H1 (cell line): ENCODE measurements around the gene ZNF385D. TPM values are rescaled to one million over a fixed set of nuclear protein-coding genes. Genes with fewer than 3 reads are reported as not detected.

Source experiments
- BACH1 ChIP-seq: IDR thresholded peaks from 2 replicates; pipeline ENCODE4 v1.6.1; 2012; ENCODE audit warnings: low read length, improper control_type of control experiment
- EGR1 ChIP-seq: IDR thresholded peaks from 2 replicates; pipeline ENCODE4 v1.6.1; 2011; ENCODE audit warnings: low read depth, low read length, borderline replicate concordance
- EP300 ChIP-seq, 2 experiments: IDR thresholded peaks; 1 replicate in 1 of 2; 2 replicates in 1 of 2; pipeline ENCODE4 v1.6.1; 2011 to 2012; ENCODE audit warnings: low read depth in 2 of 2, low read length in 2 of 2, mild to moderate bottlenecking in 2 of 2, borderline replicate concordance in 1 of 2, inconsistent platforms in 1 of 2, moderate library complexity in 1 of 2
- KDM5A ChIP-seq: fragments of 200-600 bp; IDR thresholded peaks from 2 replicates; pipeline ENCODE4 v1.7.1; 2012; ENCODE audit warnings: mild to moderate bottlenecking, low read length, inconsistent platforms, mixed read lengths
- POLR2AphosphoS5 ChIP-seq: IDR thresholded peaks from 2 replicates; pipeline ENCODE4 v1.6.1; 2011; ENCODE audit warnings: low read depth, low read length
- RFX5 ChIP-seq: IDR thresholded peaks from 2 replicates; pipeline ENCODE4 v1.6.1; 2011; ENCODE audit warnings: low read depth, low read length, improper control_type of control experiment, borderline replicate concordance
- RXRA ChIP-seq: IDR thresholded peaks from 2 replicates; pipeline ENCODE4 v1.6.1; 2011; ENCODE audit warnings: low read depth, mild to moderate bottlenecking, low read length, moderate library complexity; ENCODE audit not compliant: insufficient read depth
- SIX5 ChIP-seq: IDR thresholded peaks from 2 replicates; pipeline ENCODE4 v1.6.1; 2011; ENCODE audit warnings: mild to moderate bottlenecking, low read depth, low read length
- SP4 ChIP-seq: IDR thresholded peaks from 2 replicates; pipeline ENCODE4 v1.6.1; 2012; ENCODE audit warnings: low read length, inconsistent platforms
- TEAD4 ChIP-seq: IDR thresholded peaks from 2 replicates; pipeline ENCODE4 v1.6.1; 2012; ENCODE audit warnings: low read depth, low read length, inconsistent platforms, mixed read lengths
- polyA plus RNA-seq, 7 experiments: library from polyadenylated mRNA; depleted of rRNA in 3 of 7; stranded (reverse) in 5 of 7; unstranded in 2 of 7; fragments of >200 nt in 5 of 7; fragments of 200-250 nt in 2 of 7; gene quantifications; 1 replicate in 5 of 7; 2 replicates in 1 of 7; 4 replicates in 1 of 7; pipeline versions ENCODE4 v1.2.1 to v1.2.3, GENCODE V29; 2011 to 2013; ENCODE audit warnings: missing spikeins in 2 of 7, mixed read lengths in 2 of 7
- total RNA-seq: library from RNA; stranded (reverse); fragmentation: NEBNext Ultra II Directional; extraction: Animal tissue kit (Norgen Biotek cat#: 25700); gene quantifications from 2 replicates; pipeline ENCODE4 v1.2.1, GENCODE V29; 2021
- TF ChIP-seq, protein P1 (sequence below): fragments of 300-600 bp; sonication (generic); IDR thresholded peaks from 2 replicates; pipeline ENCODE4 v1.7.1; 2012; ENCODE audit warnings: low read length, moderate library complexity, mild to moderate bottlenecking, inconsistent platforms; ENCODE audit not compliant: insufficient replicate concordance
- TF ChIP-seq, protein P2 (sequence below): IDR thresholded peaks from 2 replicates; pipeline ENCODE4 v1.6.1; 2011; ENCODE audit warnings: low read depth, mild to moderate bottlenecking, low read length; ENCODE audit not compliant: insufficient read depth

Gene ZNF385D
- total and polyA plus RNA-seq, 2 of the 8 experiments (the other 6 are each of a cell fraction or from before 2014, with no cell fraction given) = 5.9 to 10.8 TPM

DNA sequence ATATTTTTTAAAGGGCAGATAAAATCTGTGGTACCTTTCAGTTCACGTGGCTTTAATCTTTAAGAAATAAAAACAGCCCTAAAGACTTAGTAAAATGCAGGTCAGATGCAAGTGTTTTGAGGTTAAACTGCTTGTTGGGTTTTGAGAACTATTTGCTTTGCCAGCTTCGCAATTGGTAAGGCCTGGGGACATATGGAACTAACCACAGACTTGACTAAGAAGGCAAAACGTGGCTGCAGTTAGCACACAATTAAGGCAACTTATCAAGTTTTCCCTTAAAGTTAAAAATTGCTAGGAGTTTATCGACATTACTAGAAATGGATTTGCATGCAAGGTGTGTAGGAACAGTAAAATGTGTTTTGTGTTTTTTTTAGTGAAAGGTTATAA lies 206.9 kb downstream of the ZNF385D start (continued):
- TF ChIP-seq, protein P1, sequence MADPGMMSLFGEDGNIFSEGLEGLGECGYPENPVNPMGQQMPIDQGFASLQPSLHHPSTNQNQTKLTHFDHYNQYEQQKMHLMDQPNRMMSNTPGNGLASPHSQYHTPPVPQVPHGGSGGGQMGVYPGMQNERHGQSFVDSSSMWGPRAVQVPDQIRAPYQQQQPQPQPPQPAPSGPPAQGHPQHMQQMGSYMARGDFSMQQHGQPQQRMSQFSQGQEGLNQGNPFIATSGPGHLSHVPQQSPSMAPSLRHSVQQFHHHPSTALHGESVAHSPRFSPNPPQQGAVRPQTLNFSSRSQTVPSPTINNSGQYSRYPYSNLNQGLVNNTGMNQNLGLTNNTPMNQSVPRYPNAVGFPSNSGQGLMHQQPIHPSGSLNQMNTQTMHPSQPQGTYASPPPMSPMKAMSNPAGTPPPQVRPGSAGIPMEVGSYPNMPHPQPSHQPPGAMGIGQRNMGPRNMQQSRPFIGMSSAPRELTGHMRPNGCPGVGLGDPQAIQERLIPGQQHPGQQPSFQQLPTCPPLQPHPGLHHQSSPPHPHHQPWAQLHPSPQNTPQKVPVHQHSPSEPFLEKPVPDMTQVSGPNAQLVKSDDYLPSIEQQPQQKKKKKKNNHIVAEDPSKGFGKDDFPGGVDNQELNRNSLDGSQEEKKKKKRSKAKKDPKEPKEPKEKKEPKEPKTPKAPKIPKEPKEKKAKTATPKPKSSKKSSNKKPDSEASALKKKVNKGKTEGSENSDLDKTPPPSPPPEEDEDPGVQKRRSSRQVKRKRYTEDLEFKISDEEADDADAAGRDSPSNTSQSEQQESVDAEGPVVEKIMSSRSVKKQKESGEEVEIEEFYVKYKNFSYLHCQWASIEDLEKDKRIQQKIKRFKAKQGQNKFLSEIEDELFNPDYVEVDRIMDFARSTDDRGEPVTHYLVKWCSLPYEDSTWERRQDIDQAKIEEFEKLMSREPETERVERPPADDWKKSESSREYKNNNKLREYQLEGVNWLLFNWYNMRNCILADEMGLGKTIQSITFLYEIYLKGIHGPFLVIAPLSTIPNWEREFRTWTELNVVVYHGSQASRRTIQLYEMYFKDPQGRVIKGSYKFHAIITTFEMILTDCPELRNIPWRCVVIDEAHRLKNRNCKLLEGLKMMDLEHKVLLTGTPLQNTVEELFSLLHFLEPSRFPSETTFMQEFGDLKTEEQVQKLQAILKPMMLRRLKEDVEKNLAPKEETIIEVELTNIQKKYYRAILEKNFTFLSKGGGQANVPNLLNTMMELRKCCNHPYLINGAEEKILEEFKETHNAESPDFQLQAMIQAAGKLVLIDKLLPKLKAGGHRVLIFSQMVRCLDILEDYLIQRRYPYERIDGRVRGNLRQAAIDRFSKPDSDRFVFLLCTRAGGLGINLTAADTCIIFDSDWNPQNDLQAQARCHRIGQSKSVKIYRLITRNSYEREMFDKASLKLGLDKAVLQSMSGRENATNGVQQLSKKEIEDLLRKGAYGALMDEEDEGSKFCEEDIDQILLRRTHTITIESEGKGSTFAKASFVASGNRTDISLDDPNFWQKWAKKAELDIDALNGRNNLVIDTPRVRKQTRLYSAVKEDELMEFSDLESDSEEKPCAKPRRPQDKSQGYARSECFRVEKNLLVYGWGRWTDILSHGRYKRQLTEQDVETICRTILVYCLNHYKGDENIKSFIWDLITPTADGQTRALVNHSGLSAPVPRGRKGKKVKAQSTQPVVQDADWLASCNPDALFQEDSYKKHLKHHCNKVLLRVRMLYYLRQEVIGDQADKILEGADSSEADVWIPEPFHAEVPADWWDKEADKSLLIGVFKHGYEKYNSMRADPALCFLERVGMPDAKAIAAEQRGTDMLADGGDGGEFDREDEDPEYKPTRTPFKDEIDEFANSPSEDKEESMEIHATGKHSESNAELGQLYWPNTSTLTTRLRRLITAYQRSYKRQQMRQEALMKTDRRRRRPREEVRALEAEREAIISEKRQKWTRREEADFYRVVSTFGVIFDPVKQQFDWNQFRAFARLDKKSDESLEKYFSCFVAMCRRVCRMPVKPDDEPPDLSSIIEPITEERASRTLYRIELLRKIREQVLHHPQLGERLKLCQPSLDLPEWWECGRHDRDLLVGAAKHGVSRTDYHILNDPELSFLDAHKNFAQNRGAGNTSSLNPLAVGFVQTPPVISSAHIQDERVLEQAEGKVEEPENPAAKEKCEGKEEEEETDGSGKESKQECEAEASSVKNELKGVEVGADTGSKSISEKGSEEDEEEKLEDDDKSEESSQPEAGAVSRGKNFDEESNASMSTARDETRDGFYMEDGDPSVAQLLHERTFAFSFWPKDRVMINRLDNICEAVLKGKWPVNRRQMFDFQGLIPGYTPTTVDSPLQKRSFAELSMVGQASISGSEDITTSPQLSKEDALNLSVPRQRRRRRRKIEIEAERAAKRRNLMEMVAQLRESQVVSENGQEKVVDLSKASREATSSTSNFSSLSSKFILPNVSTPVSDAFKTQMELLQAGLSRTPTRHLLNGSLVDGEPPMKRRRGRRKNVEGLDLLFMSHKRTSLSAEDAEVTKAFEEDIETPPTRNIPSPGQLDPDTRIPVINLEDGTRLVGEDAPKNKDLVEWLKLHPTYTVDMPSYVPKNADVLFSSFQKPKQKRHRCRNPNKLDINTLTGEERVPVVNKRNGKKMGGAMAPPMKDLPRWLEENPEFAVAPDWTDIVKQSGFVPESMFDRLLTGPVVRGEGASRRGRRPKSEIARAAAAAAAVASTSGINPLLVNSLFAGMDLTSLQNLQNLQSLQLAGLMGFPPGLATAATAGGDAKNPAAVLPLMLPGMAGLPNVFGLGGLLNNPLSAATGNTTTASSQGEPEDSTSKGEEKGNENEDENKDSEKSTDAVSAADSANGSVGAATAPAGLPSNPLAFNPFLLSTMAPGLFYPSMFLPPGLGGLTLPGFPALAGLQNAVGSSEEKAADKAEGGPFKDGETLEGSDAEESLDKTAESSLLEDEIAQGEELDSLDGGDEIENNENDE = no peak
- TF ChIP-seq TEAD4 = no peak
- TF ChIP-seq RFX5 = no peak
- TF ChIP-seq, protein P2, sequence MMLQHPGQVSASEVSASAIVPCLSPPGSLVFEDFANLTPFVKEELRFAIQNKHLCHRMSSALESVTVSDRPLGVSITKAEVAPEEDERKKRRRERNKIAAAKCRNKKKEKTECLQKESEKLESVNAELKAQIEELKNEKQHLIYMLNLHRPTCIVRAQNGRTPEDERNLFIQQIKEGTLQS = no peak
- no peak for TF ChIP-seq SP4
- no peak for TF ChIP-seq BACH1
- no peak for TF ChIP-seq EGR1
- no peak for TF ChIP-seq KDM5A
- TF ChIP-seq EP300 (IDR thresholded peaks at IDR 0.05; ENCODE audit: borderline replicate concordance in 1 of 2, low read depth in 2 of 2, low read length in 2 of 2) = no peak
- no peak for TF ChIP-seq RXRA
- TF ChIP-seq SIX5 = no peak
- no peak for TF ChIP-seq POLR2AphosphoS5
